HUES6 (cell line): ENCODE data around the gene ARHGEF33.

Experiments used
- H3K27ac ChIP-seq: 2 replicates; pipeline ENCODE4 v1.7.0; 2013; ENCODE audit warnings: low read depth, mild to moderate bottlenecking, low read length, inconsistent platforms
- H3K27me3 ChIP-seq: 2 replicates; pipeline ENCODE4 v1.6.1; 2013; ENCODE audit warnings: low read length; ENCODE audit not compliant: control insufficient read depth, insufficient read depth
- H3K36me3 ChIP-seq: 2 replicates; pipeline ENCODE4 v1.6.1; 2013; ENCODE audit warnings: low read length; ENCODE audit not compliant: control insufficient read depth, insufficient read depth
- H3K4me1 ChIP-seq: 2 replicates; pipeline ENCODE4 v1.6.1; 2013; ENCODE audit warnings: low read length; ENCODE audit not compliant: control insufficient read depth, insufficient read depth
- H3K4me3 ChIP-seq: 2 replicates; pipeline ENCODE4 v1.5.1; 2013; ENCODE audit warnings: low read depth, low read length
- H3K9ac ChIP-seq: one replicate; pipeline ENCODE4 v1.6.1; 2013; ENCODE audit warnings: mild to moderate bottlenecking, low read length
- H3K9me3 ChIP-seq: 2 replicates; pipeline ENCODE4 v1.6.1; 2013; ENCODE audit warnings: low read depth, low read length; ENCODE audit not compliant: control insufficient read depth, insufficient read depth

ARHGEF33 gene

GRCh38 chr2:38981003-38981669, 91.5 kb downstream of the ARHGEF33 start:
- H3K36me3 ChIP-seq: peaks cover 19% of the 10 kb centered on the region
- H3K9ac ChIP-seq: no peak overlapping the region
- no peak overlapping the region for H3K4me3 ChIP-seq
- H3K9me3 ChIP-seq: no peaks in the 10 kb centered on the region
- H3K27me3 ChIP-seq: no peaks in the 10 kb centered on the region
- no peak overlapping the region for H3K27ac ChIP-seq
- H3K4me1 ChIP-seq: no peaks in the 10 kb centered on the region; the same call in 1 of the 2 replicates

- Histone ChIP-seq H3K9ac (no peak overlapping the region), H3K4me1 (no peaks in the 10 kb centered on the region; the same call in 1 of the 2 replicates), H3K27me3 (no peaks in the 10 kb centered on the region), H3K4me3 (no peak overlapping the region), H3K36me3 (peaks cover 20% of the 10 kb centered on the region), H3K27ac (no peak overlapping the region), H3K9me3 (no peaks in the 10 kb centered on the region)
Measured at GRCh38 chr2:38981670-38982357, 92.1 kb downstream of the ARHGEF33 start.

GRCh38 chr2:38982498-38982897, 92.8 kb downstream of the ARHGEF33 start:
- no peak overlapping the region for H3K27ac ChIP-seq
- no peak overlapping the region for H3K9ac ChIP-seq
- H3K4me3 ChIP-seq: no peak overlapping the region
- H3K9me3 ChIP-seq: no peaks in the 10 kb centered on the region
- H3K4me1 ChIP-seq: no peaks in the 10 kb centered on the region; the same call in 1 of the 2 replicates
- peaks cover 24% of the 10 kb centered on the region for H3K36me3 ChIP-seq
- H3K27me3 ChIP-seq: no peaks in the 10 kb centered on the region

- peaks cover 24% of the 10 kb centered on the region for H3K36me3 ChIP-seq
- no peaks in the 10 kb centered on the region for H3K27me3 ChIP-seq
- no peaks in the 10 kb centered on the region for H3K4me1 ChIP-seq
- H3K27ac ChIP-seq: no peak overlapping the region
- no peak overlapping the region for H3K4me3 ChIP-seq
- H3K9me3 ChIP-seq: no peaks in the 10 kb centered on the region
- H3K9ac ChIP-seq: no peak overlapping the region
Measured at GRCh38 chr2:38988716-38989115, 99.0 kb downstream of the ARHGEF33 start.

- Histone ChIP-seq H3K4me3 (no peak overlapping the region), H3K9me3 (no peaks in the 10 kb centered on the region), H3K27ac (no peak overlapping the region), H3K4me1 (no peaks in the 10 kb centered on the region), H3K9ac (no peak overlapping the region), H3K27me3 (no peaks in the 10 kb centered on the region), H3K36me3 (peaks cover 20% of the 10 kb centered on the region)
Measured at GRCh38 chr2:38991899-38992298, 102.2 kb downstream of the ARHGEF33 start.

GRCh38 chr2:38997781-38998180, 108.1 kb downstream of the ARHGEF33 start:
- Histone ChIP-seq H3K27ac (no peak overlapping the region), H3K36me3 (peaks cover 41% of the 10 kb centered on the region), H3K9ac (no peak overlapping the region), H3K27me3 (no peaks in the 10 kb centered on the region), H3K9me3 (no peaks in the 10 kb centered on the region), H3K4me1 (peaks cover 8% of the 10 kb centered on the region; the same call in 1 of the 2 replicates), H3K4me3 (no peak overlapping the region)

GRCh38 chr2:39000552-39000951, 110.9 kb downstream of the ARHGEF33 start:
- H3K4me3 ChIP-seq: no peak overlapping the region
- H3K27me3 ChIP-seq: no peaks in the 10 kb centered on the region
- no peaks in the 10 kb centered on the region for H3K9me3 ChIP-seq
- H3K4me1 ChIP-seq: peaks cover 8% of the 10 kb centered on the region; the same call in 1 of the 2 replicates
- peaks cover 41% of the 10 kb centered on the region for H3K36me3 ChIP-seq
- no peak overlapping the region for H3K27ac ChIP-seq
- H3K9ac ChIP-seq: no peak overlapping the region

- peaks cover 50% of the 10 kb centered on the region for H3K36me3 ChIP-seq
Measured at GRCh38 chr2:39007875-39008504, 118.3 kb downstream of the ARHGEF33 start.

GRCh38 chr2:39008665-39009064, 119.0 kb downstream of the ARHGEF33 start:
- Histone ChIP-seq H3K4me1 (no peaks in the 10 kb centered on the region), H3K9ac (no peak overlapping the region), H3K36me3 (peaks cover 55% of the 10 kb centered on the region), H3K27me3 (no peaks in the 10 kb centered on the region), H3K9me3 (no peaks in the 10 kb centered on the region), H3K4me3 (no peak overlapping the region), H3K27ac (no peak overlapping the region)

More at GRCh38 chr2:39007875-39008504, 118.3 kb downstream of the ARHGEF33 start:
- Histone ChIP-seq H3K4me1 (no peaks in the 10 kb centered on the region), H3K27ac (no peak overlapping the region), H3K9me3 (no peaks in the 10 kb centered on the region), H3K4me3 (no peak overlapping the region), H3K27me3 (no peaks in the 10 kb centered on the region), H3K9ac (no peak overlapping the region)

- H3K9me3 ChIP-seq: no peaks in the 10 kb centered on the region
- no peaks in the 10 kb centered on the region for H3K27me3 ChIP-seq
- H3K4me1 ChIP-seq: peaks cover 9% of the 10 kb centered on the region; the same call in 1 of the 2 replicates
- H3K36me3 ChIP-seq: peaks cover 32% of the 10 kb centered on the region
- H3K9ac ChIP-seq: no peak overlapping the region
- no peak overlapping the region for H3K27ac ChIP-seq
- H3K4me3 ChIP-seq: no peak overlapping the region
Measured at GRCh38 chr2:39013871-39014270, 124.2 kb downstream of the ARHGEF33 start.

- Histone ChIP-seq H3K9ac (no peak overlapping the region), H3K4me3 (no peak overlapping the region), H3K36me3 (peaks cover 24% of the 10 kb centered on the region), H3K9me3 (no peaks in the 10 kb centered on the region), H3K27ac (no peak overlapping the region), H3K27me3 (no peaks in the 10 kb centered on the region), H3K4me1 (peaks cover 14% of the 10 kb centered on the region; the same call in 1 of the 2 replicates)
Measured at GRCh38 chr2:39015424-39015823, 125.7 kb downstream of the ARHGEF33 start.
